LNCaP clone FGC (cell line): ENCODE data around the gene TMEM272.
A peak's percentile ranks its signal among the peaks of the same experiment; 100 is the strongest.

Experiments
- DNase-seq: peaks from one replicate; pipeline ENCODE4 v3.0.0-alpha.2; 2011; ENCODE audit warnings: low read depth
- H3K4me3 ChIP-seq: 2 replicates; pipeline ENCODE4 v1.5.1; 2011; ENCODE audit warnings: mild to moderate bottlenecking, low read depth, low read length, control low read depth
- TF ChIP-seq, protein P1 (sequence below): IDR thresholded peaks from 2 replicates; pipeline ENCODE4 v1.5.1; 2012; ENCODE audit warnings: mild to moderate bottlenecking; ENCODE audit not compliant: control insufficient read depth, insufficient read depth; ENCODE audit errors: extremely low read depth

Gene TMEM272, protein sequence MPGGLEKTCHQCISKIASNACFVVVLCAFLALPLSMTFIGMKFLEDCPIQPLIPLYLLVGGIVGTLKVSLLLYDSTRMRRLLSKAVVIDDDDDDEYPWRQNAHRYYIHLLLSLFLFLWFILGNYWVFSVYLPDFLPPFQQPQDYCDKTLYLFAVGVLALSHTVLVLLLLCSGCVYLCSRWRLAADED

DNA sequence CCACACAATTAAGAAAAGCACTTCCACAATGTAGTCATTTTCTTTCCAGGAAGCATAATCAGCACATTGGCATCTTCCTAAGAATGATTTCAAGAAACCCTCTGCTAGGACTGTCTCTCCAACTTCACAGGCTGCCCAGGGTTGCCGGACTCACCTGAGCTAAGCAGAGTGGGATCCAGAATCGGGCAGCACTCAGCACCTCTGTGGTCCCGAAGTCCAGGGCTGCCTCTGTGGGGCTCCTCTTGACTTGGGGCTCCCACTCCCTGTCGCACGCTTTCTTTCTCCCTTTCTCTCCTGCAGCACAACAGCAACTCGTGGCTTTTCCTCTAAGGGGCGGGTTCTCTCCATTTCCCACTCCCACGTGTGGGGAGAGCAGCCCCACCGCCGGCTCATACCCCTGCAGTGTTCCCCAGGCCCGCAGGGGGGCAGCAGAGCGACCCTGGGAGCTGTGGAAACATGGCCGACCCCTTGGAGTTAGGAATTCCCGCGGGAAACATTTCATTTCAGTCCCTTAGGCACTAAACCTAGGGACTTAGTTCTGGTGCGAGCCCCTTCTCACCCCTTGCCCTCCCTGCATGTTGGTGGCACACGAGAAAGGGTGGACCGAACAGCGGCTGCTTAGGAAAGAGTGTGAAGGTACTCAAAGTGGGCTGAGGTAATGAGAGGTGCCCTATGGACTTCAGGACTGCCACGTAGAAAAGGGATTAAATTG is at the start of gene TMEM272:
TSS of gene TMEM272 (minus strand) at position 316 of the 712 bp plus-strand sequence. CDS start 6,647 bp downstream, outside the sequence.
- no peak within 1 kb of the TSS for H3K4me3 ChIP-seq
- TF ChIP-seq, protein P1, sequence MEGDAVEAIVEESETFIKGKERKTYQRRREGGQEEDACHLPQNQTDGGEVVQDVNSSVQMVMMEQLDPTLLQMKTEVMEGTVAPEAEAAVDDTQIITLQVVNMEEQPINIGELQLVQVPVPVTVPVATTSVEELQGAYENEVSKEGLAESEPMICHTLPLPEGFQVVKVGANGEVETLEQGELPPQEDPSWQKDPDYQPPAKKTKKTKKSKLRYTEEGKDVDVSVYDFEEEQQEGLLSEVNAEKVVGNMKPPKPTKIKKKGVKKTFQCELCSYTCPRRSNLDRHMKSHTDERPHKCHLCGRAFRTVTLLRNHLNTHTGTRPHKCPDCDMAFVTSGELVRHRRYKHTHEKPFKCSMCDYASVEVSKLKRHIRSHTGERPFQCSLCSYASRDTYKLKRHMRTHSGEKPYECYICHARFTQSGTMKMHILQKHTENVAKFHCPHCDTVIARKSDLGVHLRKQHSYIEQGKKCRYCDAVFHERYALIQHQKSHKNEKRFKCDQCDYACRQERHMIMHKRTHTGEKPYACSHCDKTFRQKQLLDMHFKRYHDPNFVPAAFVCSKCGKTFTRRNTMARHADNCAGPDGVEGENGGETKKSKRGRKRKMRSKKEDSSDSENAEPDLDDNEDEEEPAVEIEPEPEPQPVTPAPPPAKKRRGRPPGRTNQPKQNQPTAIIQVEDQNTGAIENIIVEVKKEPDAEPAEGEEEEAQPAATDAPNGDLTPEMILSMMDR, result peak; percentile 53
- no peak for DNase-seq

DNA sequence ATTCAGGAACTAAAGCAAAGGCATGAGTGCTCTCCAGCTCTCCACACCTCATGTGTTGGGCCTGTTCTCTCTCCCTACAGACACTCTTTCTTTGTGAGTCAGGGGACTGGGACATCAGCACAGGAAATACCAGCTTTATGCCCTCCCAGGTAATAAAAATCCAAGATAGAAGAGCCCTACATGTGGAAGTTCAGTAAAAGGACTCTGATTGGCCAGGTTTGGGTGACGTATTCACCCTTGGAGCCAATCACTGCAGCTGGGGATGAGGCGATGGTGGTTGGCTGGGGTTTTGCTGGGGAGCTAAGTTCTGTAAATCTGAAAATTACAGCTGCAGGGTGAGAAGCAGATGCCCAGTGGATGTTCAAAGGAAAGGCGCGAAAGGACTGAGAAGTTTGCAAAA is 49.3 kb upstream of the TMEM272 start:
- no peak for DNase-seq
- H3K4me3 ChIP-seq, result no peak overlapping the region
- TF ChIP-seq, protein P1, result no peak

DNA sequence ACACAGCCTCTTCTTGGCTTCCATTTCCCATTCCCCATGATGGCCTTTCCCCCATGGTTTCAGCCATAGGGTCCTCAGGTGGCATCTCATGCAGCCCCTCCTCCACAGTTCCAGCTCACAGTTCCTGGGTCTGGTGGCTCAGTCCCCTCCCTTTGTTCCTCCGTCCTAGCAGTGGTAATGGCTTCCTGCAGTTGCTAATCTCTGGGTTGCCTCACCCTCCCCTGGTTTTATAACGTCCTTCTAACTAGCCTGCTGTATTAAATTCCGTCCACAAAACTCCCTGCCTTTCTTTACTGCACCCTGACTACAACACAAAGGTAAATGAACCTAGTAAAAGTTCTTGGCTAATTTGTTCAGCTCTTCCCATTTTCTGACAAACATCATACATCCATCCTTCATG is 47.7 kb upstream of the TMEM272 start:
- no peak overlapping the region for H3K4me3 ChIP-seq
- no peak for DNase-seq
- TF ChIP-seq, protein P1, result no peak

DNA sequence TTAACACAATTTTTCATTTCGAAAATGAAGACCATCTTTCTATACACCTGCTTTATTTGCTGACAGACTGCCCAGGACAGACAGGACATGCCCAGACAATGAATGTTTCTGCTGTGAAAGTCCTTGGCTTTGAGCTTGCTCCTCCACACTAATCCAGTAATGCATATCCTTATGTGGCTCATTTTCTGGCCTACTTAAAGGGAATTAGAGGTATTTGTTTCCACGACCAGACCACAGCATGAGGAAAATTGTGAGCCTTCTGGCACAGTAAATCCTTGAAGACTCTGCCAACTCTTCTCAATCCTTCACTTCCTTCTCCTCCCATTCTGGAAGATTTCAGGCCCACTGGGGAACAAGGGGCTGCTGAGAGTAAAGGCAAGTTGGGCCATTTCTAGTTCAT is 42.5 kb upstream of the TMEM272 start:
- no peak overlapping the region for H3K4me3 ChIP-seq
- DNase-seq, result no peak
- TF ChIP-seq, protein P1, result no peak

DNA sequence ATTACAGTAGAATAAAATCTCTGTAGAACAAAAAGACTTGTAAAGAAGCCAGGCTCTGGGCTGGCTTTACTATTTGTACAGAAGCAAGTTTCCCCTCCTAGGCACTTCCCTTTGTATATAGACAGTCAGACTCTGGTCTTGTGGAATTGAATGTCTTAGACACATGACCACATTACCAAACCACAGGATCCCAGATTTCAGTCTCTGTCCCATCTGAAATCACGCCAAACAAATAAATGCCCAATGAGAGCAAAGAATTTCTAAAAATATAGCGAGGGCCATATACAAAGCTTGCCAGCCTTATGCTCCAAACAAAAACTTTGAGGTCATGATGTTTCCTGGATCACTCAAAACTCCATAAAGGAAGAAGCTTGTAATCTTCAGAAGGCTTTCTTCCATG is 40.7 kb upstream of the TMEM272 start:
- TF ChIP-seq, protein P1, result no peak
- no peak for DNase-seq
- H3K4me3 ChIP-seq, result no peak overlapping the region

DNA sequence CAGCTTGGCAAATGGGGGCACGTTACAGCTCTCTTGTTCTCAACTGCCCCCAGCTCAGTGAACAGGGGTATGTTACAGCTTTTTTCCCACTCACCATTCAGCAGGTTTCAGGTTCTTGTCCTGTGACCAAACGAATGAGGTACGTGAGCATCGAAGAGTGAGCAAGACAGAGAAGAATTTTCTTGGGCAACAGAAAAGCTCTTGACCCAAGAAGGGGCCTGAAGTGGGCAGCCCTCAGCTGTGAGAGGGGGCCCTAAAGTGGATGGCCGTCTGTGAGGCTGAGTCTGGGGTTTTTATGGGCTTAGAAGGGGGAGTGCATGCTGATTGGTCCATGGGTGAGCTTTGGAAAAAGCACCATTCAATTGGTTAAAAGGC is 38.2 kb upstream of the TMEM272 start:
- H3K4me3 ChIP-seq, result no peak overlapping the region
- TF ChIP-seq, protein P1, result no peak
- no peak for DNase-seq
